ENCODE results near the gene CCDC149.

GRCh38 chr4:24896056-24896455, 16.8 kb downstream of the CCDC149 start:
- no peak for TF ChIP-seq CTCF (IDR thresholded peaks at IDR 0.05)
- TF ChIP-seq POLR2A (IDR thresholded peaks at IDR 0.05) = no peak

All from heart left ventricle (tissue), 13 donors.